Ramos (cell line): ENCODE results near the gene ATP5PD.

Experiments
- in situ Hi-C: fragments of 300-500 bp; cut with MboI; formaldehyde crosslinking; loops from one replicate; pipeline ENCODE4 v1.14.3; 2022; ENCODE audit warnings: low sequenced_read_pairs; ENCODE audit not compliant: unreplicated experiment

The ATP5PD gene

DNA sequence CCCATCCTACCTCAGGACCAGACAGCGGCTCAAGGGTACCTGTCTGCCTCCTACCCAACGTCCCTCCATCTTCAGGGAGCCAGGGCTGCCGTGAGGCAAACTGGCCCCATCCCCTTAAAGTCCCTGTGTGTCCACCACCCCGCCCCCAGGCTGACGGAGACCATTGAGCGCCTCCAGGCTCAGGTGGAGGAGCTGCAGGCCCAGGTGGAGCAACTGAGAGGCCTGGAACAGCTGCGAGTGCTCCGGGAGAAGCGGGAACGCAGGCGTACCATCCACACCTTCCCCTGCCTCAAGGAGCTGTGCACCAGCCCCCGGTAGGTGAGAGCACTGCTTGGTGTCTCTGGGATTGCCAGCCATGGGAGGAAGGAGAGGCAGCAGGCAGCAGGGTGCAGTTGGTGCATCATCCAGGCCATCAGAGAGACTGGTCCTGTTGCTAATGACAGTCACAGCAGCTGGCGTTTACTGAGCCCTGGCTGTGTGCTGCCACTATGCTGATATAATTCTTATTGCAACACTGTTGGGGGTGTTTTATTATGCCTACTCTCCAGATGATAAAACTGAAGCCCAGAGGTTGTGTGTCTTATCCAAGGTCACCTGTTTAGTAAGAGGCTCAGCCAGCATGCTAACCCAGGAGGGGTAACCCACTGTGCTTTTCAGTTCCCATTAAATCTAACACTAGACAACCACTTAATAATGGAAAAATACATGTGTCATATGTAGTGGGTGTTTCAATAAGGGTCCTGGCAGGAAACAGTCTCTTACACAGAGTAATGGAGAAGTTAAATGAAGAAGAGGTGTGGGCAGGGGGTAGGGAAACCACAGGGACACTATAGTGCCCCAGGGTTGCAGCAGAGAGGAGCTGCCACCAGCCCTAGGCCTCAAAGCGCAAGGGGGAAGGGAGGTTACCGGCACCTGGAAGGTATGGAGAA is 44.6 kb downstream of the ATP5PD start:
- in situ Hi-C loops, result no loop called here

DNA sequence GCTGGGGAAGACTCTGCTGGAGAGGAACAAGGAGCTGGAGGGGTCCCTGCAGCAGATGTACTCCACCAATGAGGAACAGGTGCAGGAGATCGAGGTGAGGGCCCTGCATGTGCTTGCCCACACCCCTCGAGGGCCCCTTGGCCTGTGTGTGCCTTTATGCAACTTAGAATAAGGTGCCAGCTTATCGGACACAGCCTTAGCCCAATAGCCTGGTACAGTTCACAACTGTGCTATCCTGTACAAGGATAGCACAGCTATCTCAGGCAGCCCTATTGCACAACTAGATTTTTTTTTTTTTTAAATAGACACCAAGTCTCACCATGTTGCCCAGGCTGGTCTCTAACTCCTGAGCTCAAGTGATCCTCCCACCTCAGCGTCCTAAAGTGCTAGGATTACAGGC is 47.2 kb downstream of the ATP5PD start:
- in situ Hi-C loops, result no loop called here

DNA sequence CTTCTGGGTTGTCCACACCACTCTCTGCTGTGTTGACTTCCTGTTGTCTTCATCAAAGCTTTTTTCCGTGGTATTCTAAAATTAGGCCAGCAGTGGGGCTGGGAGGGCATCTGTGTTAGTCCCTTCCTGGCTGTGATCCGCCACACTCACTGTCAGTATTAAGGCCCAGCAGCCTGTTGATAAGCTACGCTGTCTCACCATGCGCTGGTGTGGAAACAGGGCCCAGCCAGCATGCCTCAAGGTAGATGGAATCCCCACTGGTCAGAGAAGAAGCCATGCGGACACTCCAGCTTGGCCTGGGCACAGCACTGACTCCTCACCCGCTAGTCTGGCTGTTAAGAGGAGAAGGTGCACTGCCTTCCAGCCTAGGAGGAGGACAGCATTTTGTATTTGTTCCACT is 48.0 kb downstream of the ATP5PD start:
- in situ Hi-C loops, result no loop called here

DNA sequence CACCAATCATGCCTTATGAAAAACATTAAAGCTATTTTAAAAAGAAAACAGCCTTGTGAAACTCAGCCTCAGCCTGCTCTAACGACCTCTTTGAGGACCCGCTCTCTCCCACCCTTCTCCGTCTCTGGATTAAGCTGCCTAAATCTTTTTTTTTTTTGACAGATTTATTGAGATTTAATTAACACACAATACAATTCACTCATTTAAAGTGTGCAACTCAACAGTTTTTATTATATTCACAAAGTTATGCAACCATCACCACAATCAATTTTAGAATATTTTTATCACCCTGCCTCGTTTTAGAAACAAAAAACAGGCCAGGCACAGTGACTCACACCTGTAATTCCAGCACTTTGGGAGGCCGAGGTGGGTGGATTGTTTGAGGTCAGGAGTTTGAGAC is 50.9 kb downstream of the ATP5PD start:
- in situ Hi-C loops, result no loop called here

DNA sequence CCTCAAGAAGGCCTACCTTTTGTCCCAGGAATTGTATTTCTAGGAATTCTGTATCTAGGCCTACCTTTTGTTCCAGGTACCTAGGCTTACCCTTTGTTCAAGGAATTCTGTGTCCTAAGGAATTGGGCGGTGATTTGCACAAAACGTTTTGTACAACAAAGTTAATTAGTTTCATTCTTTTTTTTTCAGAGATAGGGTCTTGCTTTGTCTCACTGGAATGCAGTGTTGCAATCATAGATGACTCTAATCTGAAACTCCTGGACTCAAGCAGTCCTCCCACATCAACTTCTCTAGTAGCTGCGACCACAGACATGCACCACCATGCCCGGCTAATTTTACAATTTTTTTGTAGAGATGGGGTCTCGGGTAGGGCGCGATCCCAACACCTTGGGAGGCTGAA is 52.3 kb downstream of the ATP5PD start:
- in situ Hi-C loops, result no loop called here

DNA sequence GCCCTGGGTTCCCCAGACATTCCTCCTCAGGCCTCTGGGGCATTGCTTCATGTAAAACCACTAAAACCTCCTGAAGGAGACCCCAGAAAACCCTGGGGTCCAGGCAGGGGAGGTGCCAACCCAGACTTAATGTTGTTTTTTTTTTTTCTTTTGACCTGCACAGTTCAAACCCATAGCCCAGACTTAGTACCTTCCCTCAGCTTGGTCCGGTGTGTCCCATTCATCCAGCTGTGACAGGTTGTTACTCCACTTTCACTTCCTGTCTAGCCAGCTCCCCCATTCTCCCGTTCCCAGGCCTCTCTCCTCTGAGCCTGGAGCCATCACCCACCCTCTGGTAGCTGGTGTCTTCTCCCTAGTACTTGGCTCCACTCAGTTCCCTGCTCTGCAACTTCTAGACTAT is 54.5 kb downstream of the ATP5PD start:
- in situ Hi-C loops, result no loop called here

DNA sequence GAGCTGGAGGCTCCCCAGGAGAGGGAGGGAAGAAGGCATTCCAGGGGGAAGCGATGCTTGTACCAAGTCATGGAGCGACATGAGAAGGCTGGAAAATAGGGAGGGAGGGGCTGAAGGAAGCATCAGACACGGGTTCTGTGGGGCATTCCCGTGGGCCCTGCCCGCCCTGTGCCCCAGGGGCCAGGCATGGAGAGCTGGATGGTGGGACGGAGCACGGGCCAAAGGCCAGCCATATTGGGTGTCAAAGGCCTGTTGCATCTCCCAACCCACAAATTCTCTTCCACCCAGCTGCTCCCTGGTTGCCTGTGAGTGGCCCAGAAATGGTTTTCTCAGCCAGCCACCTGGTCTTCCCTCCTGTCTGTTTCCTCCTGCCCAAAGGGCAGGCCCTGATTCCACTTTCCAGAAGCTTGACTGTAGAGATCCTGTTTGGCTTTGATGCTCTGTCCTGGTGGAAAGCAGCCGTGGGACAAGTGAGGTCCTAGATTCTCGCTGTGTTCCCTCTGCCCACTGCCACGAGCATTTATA is 56.1 kb downstream of the ATP5PD start:
- in situ Hi-C loops, result no loop called here
